H1 (cell line): Measurements from ENCODE around the gene SPTBN1. TPM values are rescaled to one million over a fixed set of nuclear protein-coding genes. Genes with fewer than 3 reads are reported as not detected.

Source experiments
- CTCF ChIA-PET: fragments of 300-600 bp; sonication (Branson Sonifier 250); formaldehyde crosslinking; loops from one replicate; lab custom pipeline; 2021; ENCODE audit not compliant: partially characterized antibody; lab: Charles Lee
- POLR2A ChIA-PET: fragments of 300-600 bp; sonication (Branson Sonifier 250); formaldehyde crosslinking; loops from one replicate; lab custom pipeline; 2021; ENCODE audit warnings: inconsistent platforms; ENCODE audit not compliant: partially characterized antibody; lab: Charles Lee
- DNase-seq, 2 experiments: peaks; one replicate each; pipeline versions ENCODE4 v3.0.0 to v3.0.0-alpha.2; 2010 to 2022; ENCODE audit warnings: low spot score in 2 of 2, low read depth in 1 of 2, mixed read lengths in 1 of 2
- FAIRE-seq: peaks from 2 replicates; lab custom pipeline; 2011; peaks lifted over from hg19 to GRCh38; lab: Jason Lieb, UNC
- H2AFZ ChIP-seq: 2 replicates; pipeline ENCODE4 v1.8.1; 2012; ENCODE audit warnings: low read length, inconsistent platforms
- H2AK5ac ChIP-seq: 2 replicates; pipeline ENCODE4 v1.6.1; 2013; ENCODE audit warnings: low read depth, low read length
- H2BK120ac ChIP-seq: replicated peaks from 2 replicates; pipeline ENCODE3; 2013; ENCODE audit warnings: low read depth, low read length, inconsistent platforms
- H2BK12ac ChIP-seq: 2 replicates; pipeline ENCODE4 v1.6.1; 2013; ENCODE audit warnings: low read depth, low read length
- H2BK15ac ChIP-seq: 2 replicates; pipeline ENCODE4 v1.6.1; 2013; ENCODE audit warnings: low read length
- H2BK20ac ChIP-seq: 2 replicates; pipeline ENCODE4 v1.6.1; 2013; ENCODE audit warnings: low read length
- H2BK5ac ChIP-seq: 2 replicates; pipeline ENCODE4 v1.6.1; 2013; ENCODE audit warnings: low read depth, low read length
- H3K14ac ChIP-seq: 2 replicates; pipeline ENCODE4 v1.6.1; 2013; ENCODE audit warnings: inconsistent platforms; ENCODE audit not compliant: insufficient read length
- H3K18ac ChIP-seq: 2 replicates; pipeline ENCODE4 v1.6.1; 2013; ENCODE audit warnings: low read length; ENCODE audit errors: extremely low read depth
- H3K23ac ChIP-seq: 2 replicates; pipeline ENCODE4 v1.6.1; 2013; ENCODE audit warnings: inconsistent platforms; ENCODE audit not compliant: insufficient read length
- H3K23me2 ChIP-seq: 2 replicates; pipeline ENCODE4 v1.6.1; 2013; ENCODE audit warnings: low read depth, low read length
- H3K27ac ChIP-seq: 2 replicates; pipeline ENCODE4 v1.6.1; 2011; ENCODE audit warnings: low read depth, low read length, inconsistent platforms
- H3K27me3 ChIP-seq, 4 experiments: replicated peaks in 1 of 4; 1 replicate in 1 of 4; 2 replicates in 3 of 4; pipeline versions ENCODE4 v1.6.1 to v1.8.1; 2011 to 2013; ENCODE audit warnings: low read length in 3 of 4, mild to moderate bottlenecking in 3 of 4, inconsistent platforms in 2 of 4, mixed read lengths in 2 of 4, moderate library complexity in 1 of 4; ENCODE audit not compliant: control insufficient read depth in 3 of 4, insufficient read depth in 3 of 4; ENCODE audit errors: extremely low read depth in 1 of 4
- H3K36me3 ChIP-seq, 4 experiments: 2 replicates each; pipeline versions ENCODE4 v1.6.1 to v1.8.1; 2011 to 2013; ENCODE audit warnings: mild to moderate bottlenecking in 4 of 4, low read length in 3 of 4, moderate library complexity in 2 of 4, control low read depth in 1 of 4, inconsistent platforms in 1 of 4; ENCODE audit not compliant: insufficient read depth in 4 of 4, control insufficient read depth in 2 of 4
- H3K4ac ChIP-seq: replicated peaks from 2 replicates; pipeline ENCODE3; 2013; ENCODE audit warnings: low read length, low read depth, mixed read lengths, inconsistent platforms; ENCODE audit not compliant: insufficient read length
- H3K4me1 ChIP-seq, 4 experiments: replicated peaks in 1 of 4; 1 replicate in 1 of 4; 2 replicates in 3 of 4; pipeline versions ENCODE4 v1.6.1 to v1.8.1; 2011 to 2013; ENCODE audit warnings: low read length in 3 of 4, inconsistent platforms in 2 of 4, mixed read lengths in 1 of 4; ENCODE audit not compliant: insufficient read depth in 4 of 4, control insufficient read depth in 3 of 4
- H3K4me2 ChIP-seq, 2 experiments: 2 replicates each; pipeline versions ENCODE4 v1.6.1 to v1.8.1; 2011 to 2013; ENCODE audit warnings: low read depth in 2 of 2, low read length in 2 of 2, control low read depth in 1 of 2, inconsistent platforms in 1 of 2, mild to moderate bottlenecking in 1 of 2; ENCODE audit not compliant: insufficient read depth in 1 of 2
- H3K4me3 ChIP-seq, 4 experiments: fragments of 200-600, 300-600 bp in 1 of 4; sonication (generic), shearing (Covaris generic), sonication (Bioruptor Twin) in 1 of 4; 2 replicates each; pipeline versions ENCODE4 v1.5.1 to v1.8.1; 2011 to 2016; ENCODE audit warnings: low read length in 4 of 4, low read depth in 3 of 4, control low read depth in 2 of 4, inconsistent platforms in 2 of 4, mild to moderate bottlenecking in 2 of 4, mixed read lengths in 1 of 4, moderate library complexity in 1 of 4; ENCODE audit not compliant: insufficient read depth in 2 of 4; ENCODE audit errors: extremely low read depth in 1 of 4
- H3K56ac ChIP-seq: replicated peaks from 2 replicates; pipeline ENCODE3; 2013; ENCODE audit warnings: low read depth, mild to moderate bottlenecking, mixed read lengths, low read length, inconsistent platforms; ENCODE audit not compliant: insufficient read length
- H3K79me1 ChIP-seq: 2 replicates; pipeline ENCODE4 v1.6.1; 2013; ENCODE audit warnings: low read depth, low read length, control low read depth
- H3K79me2 ChIP-seq, 2 experiments: 2 replicates each; pipeline versions ENCODE4 v1.6.1 to v1.8.1; 2012 to 2013; ENCODE audit warnings: low read length in 2 of 2, mild to moderate bottlenecking in 2 of 2, inconsistent platforms in 1 of 2; ENCODE audit not compliant: insufficient read depth in 2 of 2, control insufficient read depth in 1 of 2
- H3K9ac ChIP-seq, 4 experiments: replicated peaks in 1 of 4; 1 replicate in 1 of 4; 2 replicates in 3 of 4; pipeline versions ENCODE4 v1.6.1 to v1.8.1; 2011 to 2013; ENCODE audit warnings: low read depth in 3 of 4, low read length in 3 of 4, control low read depth in 2 of 4, mild to moderate bottlenecking in 2 of 4, moderate library complexity in 2 of 4, inconsistent platforms in 1 of 4; ENCODE audit errors: extremely low read depth in 1 of 4
- H3K9me3 ChIP-seq, 2 experiments: 2 replicates each; pipeline versions ENCODE4 v1.6.1 to v1.8.1; 2012 to 2013; ENCODE audit warnings: mild to moderate bottlenecking in 2 of 2, moderate library complexity in 2 of 2, control low read depth in 1 of 2, inconsistent platforms in 1 of 2, low read depth in 1 of 2, low read length in 1 of 2, mixed read lengths in 1 of 2; ENCODE audit not compliant: insufficient read depth in 2 of 2
- H4K20me1 ChIP-seq, 2 experiments: replicated peaks in 1 of 2; 2 replicates each; pipeline versions ENCODE3 to v1.8.1; 2011 to 2013; ENCODE audit warnings: inconsistent platforms in 2 of 2, low read length in 2 of 2, mild to moderate bottlenecking in 1 of 2; ENCODE audit not compliant: insufficient read depth in 2 of 2, control insufficient read depth in 1 of 2
- H4K5ac ChIP-seq: 2 replicates; pipeline ENCODE4 v1.6.1; 2013; ENCODE audit warnings: low read length, low read depth, mixed read lengths, inconsistent platforms; ENCODE audit not compliant: insufficient read length
- H4K8ac ChIP-seq: 2 replicates; pipeline ENCODE4 v1.8.0; 2013; ENCODE audit warnings: mild to moderate bottlenecking, moderate library complexity, low read length, inconsistent platforms; ENCODE audit not compliant: insufficient read depth; ENCODE audit errors: extremely low read depth
- H4K91ac ChIP-seq: replicated peaks from 2 replicates; pipeline ENCODE3; 2013; ENCODE audit warnings: low read length, mixed read lengths, inconsistent platforms; ENCODE audit not compliant: insufficient read length
- RXRA ChIP-seq: IDR thresholded peaks from 2 replicates; pipeline ENCODE4 v1.6.1; 2011; ENCODE audit warnings: low read depth, mild to moderate bottlenecking, low read length, moderate library complexity; ENCODE audit not compliant: insufficient read depth
- TEAD4 ChIP-seq: IDR thresholded peaks from 2 replicates; pipeline ENCODE4 v1.6.1; 2012; ENCODE audit warnings: low read depth, low read length, inconsistent platforms, mixed read lengths
- WGBS, 2 experiments: shearing (Covaris generic) in 1 of 2; methylation state at CpG; one replicate each; pipeline versions ENCODE4 v1.1.6 to v1.1.7; 2013 to 2015; ENCODE audit warnings: low lambda C conversion rate in 2 of 2, mixed read lengths in 2 of 2, inconsistent platforms in 1 of 2, low coverage in 1 of 2, missing lambda C conversion rate in 1 of 2; ENCODE audit not compliant: insufficient replicate concordance in 2 of 2, insufficient coverage in 1 of 2, insufficient read length in 1 of 2; ENCODE audit errors: extremely low coverage in 1 of 2, missing lambda C conversion rate in 1 of 2; 5-methylcytosine and 5-hydroxymethylcytosine counted together
- polyA plus RNA-seq, 7 experiments: library from polyadenylated mRNA; depleted of rRNA in 3 of 7; stranded (reverse) in 5 of 7; unstranded in 2 of 7; fragments of >200 nt in 5 of 7; fragments of 200-250 nt in 2 of 7; gene quantifications; 1 replicate in 5 of 7; 2 replicates in 1 of 7; 4 replicates in 1 of 7; pipeline versions ENCODE4 v1.2.1 to v1.2.3, GENCODE V29; 2011 to 2013; ENCODE audit warnings: missing spikeins in 2 of 7, mixed read lengths in 2 of 7
- total RNA-seq: library from RNA; stranded (reverse); fragmentation: NEBNext Ultra II Directional; extraction: Animal tissue kit (Norgen Biotek cat#: 25700); gene quantifications from 2 replicates; pipeline ENCODE4 v1.2.1, GENCODE V29; 2021

The SPTBN1 gene
- total and polyA plus RNA-seq, 2 of the 8 experiments (the other 6 are each of a cell fraction or from before 2014, with no cell fraction given), result 31.8 to 180 TPM

- POLR2A ChIA-PET, result interaction anchor here (0.6 to 1.1 kb wide), 4 partner anchors 9 to 1716 kb away, joined by 3 to 5 read pairs (median 3); no protein-coding TSS in a partner anchor
- Histone ChIP-seq H3K27ac (no peak overlapping the region), H3K4me3 (no peak overlapping the region), H3K36me3 (peaks cover 3 to 29% (median 19%) of the 10 kb centered on the region in 4 experiments), H2BK12ac (no peak overlapping the region), H2BK20ac (no peak overlapping the region), H3K79me1 (no peaks in the 10 kb centered on the region), H3K4ac (no peak overlapping the region), H4K20me1 (no peaks in the 10 kb centered on the region), H3K23ac (no peak overlapping the region), H3K27me3 (no peaks in the 10 kb centered on the region), H3K9ac (no peak overlapping the region), H2AK5ac (no peak overlapping the region), H2BK15ac (no peak overlapping the region), H3K18ac (no peak overlapping the region), H3K4me1 (peaks cover 0 to 3% (median 0%) of the 10 kb centered on the region in 4 experiments; a peak in 3 of 7 replicates), H4K8ac (no peak overlapping the region), H4K5ac (no peak overlapping the region), H2BK5ac (no peak overlapping the region), H2BK120ac (no peak overlapping the region), H3K4me2 (no peak overlapping the region), H3K56ac (no peak overlapping the region), H3K9me3 (no peaks in the 10 kb centered on the region), H2AFZ (no peak overlapping the region), H3K14ac (no peak overlapping the region), H3K79me2 (no peaks in the 10 kb centered on the region), H4K91ac (no peak overlapping the region), H3K23me2 (no peaks in the 10 kb centered on the region)
- CTCF ChIA-PET, result interaction anchor here (0.5 to 11.9 kb wide), 10 partner anchors 9 to 566 kb away, joined by 3 to 138 read pairs (median 4); no protein-coding TSS in a partner anchor
- TF ChIP-seq RXRA (no peak), TEAD4 (peak; percentile 67; the same call in 1 of the 2 replicates)
- DNase-seq, result peak in 1 of 2 experiments; percentile 28
- no peak for FAIRE-seq
- WGBS, 2 experiments, result 80% methylated on average over 12 of the region's 12 CpGs; no CpG with 5 or more reads in 1 of the 2 experiments
Observed at GRCh38 chr2:54672590-54673456, 216.7 kb downstream of the SPTBN1 start.
